ENCODE measurements around the gene ADARB1.

- no peak for TF ChIP-seq YY1 (IDR thresholded peaks at IDR 0.05; ENCODE audit: insufficient read depth, insufficient read length)
- TF ChIP-seq SUZ12 (IDR thresholded peaks at IDR 0.05; ENCODE audit: extremely low read depth, insufficient read depth, insufficient read length): no peak
- TF ChIP-seq ZNF274 (IDR thresholded peaks at IDR 0.05; ENCODE audit: low read depth, low read length): no peak
Measured at GRCh38 chr21:45142469-45143308, 68.3 kb downstream of the ADARB1 start.

All from NT2/D1 (cell line).